ENCODE results near the gene NFE2L3.
"Not testable (repeated sequence)": the region's sequence is repeated elsewhere in the genome, so short reads cannot be mapped to it uniquely, and the experiment has no call there.

The NFE2L3 gene

GRCh38 chr7:26168458-26169023, 16.5 kb downstream of the NFE2L3 start:
- no peak overlapping the region for H3K9ac ChIP-seq (ENCODE audit: insufficient read length)
- no peaks in the 10 kb centered on the region; the same call in 1 of the 2 replicates for H3K9me3 ChIP-seq (ENCODE audit: low read depth, low read length)
- no peak for TF ChIP-seq EZH2 (IDR thresholded peaks at IDR 0.05)
- TF ChIP-seq POLR2AphosphoS5 (IDR thresholded peaks at IDR 0.05; ENCODE audit: borderline replicate concordance, low read depth, low read length) = no peak
- no peak for TF ChIP-seq FOXP2 (optimal IDR thresholded peaks at IDR 0.05; ENCODE audit: control extremely low read depth, extremely low read length, insufficient read depth)
- H3K36me3 ChIP-seq (ENCODE audit: insufficient read depth, low read length) = no peaks in the 10 kb centered on the region
- no peak for DNase-seq (ENCODE audit: low read depth, low spot score)
- no peak overlapping the region for H3K4me3 ChIP-seq
- no peak overlapping the region for H3K27ac ChIP-seq

GRCh38 chr7:26169271-26169670, 17.3 kb downstream of the NFE2L3 start:
- H3K36me3 ChIP-seq (ENCODE audit: insufficient read depth, low read length) = no peaks in the 10 kb centered on the region
- H3K27ac ChIP-seq = no peak overlapping the region
- no peak for DNase-seq (ENCODE audit: low read depth, low spot score)
- TF ChIP-seq EZH2 (IDR thresholded peaks at IDR 0.05) (no peak), FOXP2 (optimal IDR thresholded peaks at IDR 0.05; ENCODE audit: control extremely low read depth, extremely low read length, insufficient read depth) (no peak), POLR2AphosphoS5 (IDR thresholded peaks at IDR 0.05; ENCODE audit: borderline replicate concordance, low read depth, low read length) (no peak)
- H3K4me3 ChIP-seq = no peak overlapping the region
- no peak overlapping the region for H3K9ac ChIP-seq (ENCODE audit: insufficient read length)
- no peaks in the 10 kb centered on the region; the same call in 1 of the 2 replicates for H3K9me3 ChIP-seq (ENCODE audit: low read depth, low read length)

- no peak for DNase-seq (ENCODE audit: low read depth, low spot score)
- no peak overlapping the region for H3K4me3 ChIP-seq
- no peak overlapping the region for H3K27ac ChIP-seq
- TF ChIP-seq POLR2AphosphoS5 (IDR thresholded peaks at IDR 0.05; ENCODE audit: borderline replicate concordance, low read depth, low read length) (no peak), EZH2 (IDR thresholded peaks at IDR 0.05) (no peak), FOXP2 (optimal IDR thresholded peaks at IDR 0.05; ENCODE audit: control extremely low read depth, extremely low read length, insufficient read depth) (no peak)
- no peaks in the 10 kb centered on the region for H3K36me3 ChIP-seq (ENCODE audit: insufficient read depth, low read length)
- H3K9me3 ChIP-seq (ENCODE audit: low read depth, low read length) = no peaks in the 10 kb centered on the region; the same call in 1 of the 2 replicates
- H3K9ac ChIP-seq (ENCODE audit: insufficient read length) = no peak overlapping the region
Observed at GRCh38 chr7:26170663-26171062, 18.7 kb downstream of the NFE2L3 start.

GRCh38 chr7:26171601-26172000, 19.6 kb downstream of the NFE2L3 start:
- no peak overlapping the region for H3K27ac ChIP-seq
- no peaks in the 10 kb centered on the region; the same call in 1 of the 2 replicates for H3K9me3 ChIP-seq (ENCODE audit: low read depth, low read length)
- no peak for DNase-seq (ENCODE audit: low read depth, low spot score)
- no peak overlapping the region for H3K4me3 ChIP-seq
- H3K9ac ChIP-seq (ENCODE audit: insufficient read length) = no peak overlapping the region
- no peaks in the 10 kb centered on the region for H3K36me3 ChIP-seq (ENCODE audit: insufficient read depth, low read length)
- TF ChIP-seq POLR2AphosphoS5 (IDR thresholded peaks at IDR 0.05; ENCODE audit: borderline replicate concordance, low read depth, low read length) = no peak
- no peak for TF ChIP-seq FOXP2 (optimal IDR thresholded peaks at IDR 0.05; ENCODE audit: control extremely low read depth, extremely low read length, insufficient read depth)
- no peak for TF ChIP-seq EZH2 (IDR thresholded peaks at IDR 0.05)

GRCh38 chr7:26172048-26172447, 20.1 kb downstream of the NFE2L3 start:
- Histone ChIP-seq H3K27ac (no peak overlapping the region), H3K36me3 (ENCODE audit: insufficient read depth, low read length) (no peaks in the 10 kb centered on the region), H3K9ac (ENCODE audit: insufficient read length) (no peak overlapping the region), H3K9me3 (ENCODE audit: low read depth, low read length) (no peaks in the 10 kb centered on the region; the same call in 1 of the 2 replicates), H3K4me3 (no peak overlapping the region)
- DNase-seq (ENCODE audit: low read depth, low spot score) = no peak
- TF ChIP-seq POLR2AphosphoS5 (IDR thresholded peaks at IDR 0.05; ENCODE audit: borderline replicate concordance, low read depth, low read length) = no peak
- no peak for TF ChIP-seq EZH2 (IDR thresholded peaks at IDR 0.05)
- no peak for TF ChIP-seq FOXP2 (optimal IDR thresholded peaks at IDR 0.05; ENCODE audit: control extremely low read depth, extremely low read length, insufficient read depth)

- H3K9ac ChIP-seq (ENCODE audit: insufficient read length); H3K9me3 ChIP-seq (ENCODE audit: low read depth, low read length); H3K27ac ChIP-seq; DNase-seq (ENCODE audit: low read depth, low spot score); H3K36me3 ChIP-seq (ENCODE audit: insufficient read depth, low read length); H3K4me3 ChIP-seq: not testable (repeated sequence)
Observed at GRCh38 chr7:26175903-26176302, 23.9 kb downstream of the NFE2L3 start.

- not testable (repeated sequence) for H3K9ac ChIP-seq (ENCODE audit: insufficient read length); H3K36me3 ChIP-seq (ENCODE audit: insufficient read depth, low read length); H3K9me3 ChIP-seq (ENCODE audit: low read depth, low read length); H3K27ac ChIP-seq; H3K4me3 ChIP-seq; DNase-seq (ENCODE audit: low read depth, low spot score)
Observed at GRCh38 chr7:26176696-26177095, 24.7 kb downstream of the NFE2L3 start.

GRCh38 chr7:26177269-26177668, 25.3 kb downstream of the NFE2L3 start:
- H3K36me3 ChIP-seq (ENCODE audit: insufficient read depth, low read length); H3K27ac ChIP-seq; H3K9me3 ChIP-seq (ENCODE audit: low read depth, low read length); H3K9ac ChIP-seq (ENCODE audit: insufficient read length); H3K4me3 ChIP-seq; DNase-seq (ENCODE audit: low read depth, low spot score): not testable (repeated sequence)

- no peaks in the 10 kb centered on the region for H3K36me3 ChIP-seq (ENCODE audit: insufficient read depth, low read length)
- no peak overlapping the region for H3K27ac ChIP-seq
- no peak for DNase-seq (ENCODE audit: low read depth, low spot score)
- TF ChIP-seq FOXP2 (optimal IDR thresholded peaks at IDR 0.05; ENCODE audit: control extremely low read depth, extremely low read length, insufficient read depth) = no peak
- no peak for TF ChIP-seq POLR2AphosphoS5 (IDR thresholded peaks at IDR 0.05; ENCODE audit: borderline replicate concordance, low read depth, low read length)
- no peak for TF ChIP-seq EZH2 (IDR thresholded peaks at IDR 0.05)
- H3K4me3 ChIP-seq = no peak overlapping the region
- no peaks in the 10 kb centered on the region for H3K9me3 ChIP-seq (ENCODE audit: low read depth, low read length)
- no peak overlapping the region for H3K9ac ChIP-seq (ENCODE audit: insufficient read length)
Observed at GRCh38 chr7:26178272-26178960, 26.4 kb downstream of the NFE2L3 start.
